ENCODE results near the gene TSG101. TPM values are rescaled to one million over a fixed set of nuclear protein-coding genes. Genes with fewer than 3 reads are reported as not detected.
A peak's percentile ranks its signal among the peaks of the same experiment; 100 is the strongest.

The TSG101 gene
- total and polyA plus RNA-seq, 2 experiments from 2014 or later = 78.6 to 105 TPM

DNA sequence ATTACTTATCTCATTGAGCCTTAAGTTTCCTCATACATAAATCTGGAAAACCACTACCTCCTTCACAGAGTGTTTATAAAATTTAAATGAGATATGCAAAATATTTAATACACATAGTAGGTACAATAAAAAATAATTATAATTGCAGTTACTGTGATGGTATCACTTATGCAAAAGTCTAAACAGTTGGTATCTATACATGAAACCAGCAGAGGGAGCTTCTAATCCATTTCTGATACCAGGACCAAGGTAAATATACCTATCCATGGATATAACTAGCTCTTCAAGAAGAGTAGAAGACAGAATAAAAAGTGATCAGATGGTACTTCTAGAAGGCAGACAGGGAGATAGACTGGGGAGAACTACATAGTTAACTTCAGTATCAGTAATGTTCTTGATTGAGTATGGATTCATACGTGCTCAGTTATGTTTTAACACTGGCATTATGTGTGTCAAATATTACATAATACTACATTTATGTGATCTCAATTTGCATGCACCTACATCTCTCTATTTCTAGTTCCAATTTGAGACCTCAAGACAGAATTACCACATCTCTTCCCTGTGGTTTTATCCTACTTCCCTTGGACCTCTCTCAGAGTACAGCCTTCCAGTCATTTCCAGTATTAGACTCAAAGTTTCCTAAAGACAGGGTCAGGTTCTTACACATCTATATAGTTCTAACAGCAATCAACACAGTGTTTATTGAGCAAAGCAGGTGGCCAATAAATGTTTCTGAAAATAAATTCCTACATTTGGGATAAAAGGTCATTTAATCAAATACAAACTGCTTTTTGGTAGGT lies 13.7 kb upstream of the TSG101 start:
- Histone ChIP-seq H2AFZ (no peak overlapping the region), H3K4me3 (no peak overlapping the region), H3K4me2 (no peak overlapping the region), H3K27ac (no peak overlapping the region), H3K36me3 (replicated peaks; ENCODE audit: insufficient read depth, low read depth) (no peaks in the 10 kb centered on the region), H3K9me2 (replicated peaks; ENCODE audit: insufficient read depth) (no peaks in the 10 kb centered on the region), H3K79me2 (no peaks in the 10 kb centered on the region), H4K20me1 (ENCODE audit: insufficient read depth, poor library complexity, severe bottlenecking) (no peaks in the 10 kb centered on the region), H3K9me3 (ENCODE audit: low read depth) (no peaks in the 10 kb centered on the region), H3K4me1 (ENCODE audit: insufficient read depth) (no peaks in the 10 kb centered on the region), H3K27me3 (no peaks in the 10 kb centered on the region)
- DNase-seq (ENCODE audit: low spot score) = peak; percentile 53
- 94% methylated on average over 1 of the region's 1 CpG for WGBS (ENCODE audit: low lambda C conversion rate, missing lambda C conversion rate)
- TF ChIP-seq, protein P1, sequence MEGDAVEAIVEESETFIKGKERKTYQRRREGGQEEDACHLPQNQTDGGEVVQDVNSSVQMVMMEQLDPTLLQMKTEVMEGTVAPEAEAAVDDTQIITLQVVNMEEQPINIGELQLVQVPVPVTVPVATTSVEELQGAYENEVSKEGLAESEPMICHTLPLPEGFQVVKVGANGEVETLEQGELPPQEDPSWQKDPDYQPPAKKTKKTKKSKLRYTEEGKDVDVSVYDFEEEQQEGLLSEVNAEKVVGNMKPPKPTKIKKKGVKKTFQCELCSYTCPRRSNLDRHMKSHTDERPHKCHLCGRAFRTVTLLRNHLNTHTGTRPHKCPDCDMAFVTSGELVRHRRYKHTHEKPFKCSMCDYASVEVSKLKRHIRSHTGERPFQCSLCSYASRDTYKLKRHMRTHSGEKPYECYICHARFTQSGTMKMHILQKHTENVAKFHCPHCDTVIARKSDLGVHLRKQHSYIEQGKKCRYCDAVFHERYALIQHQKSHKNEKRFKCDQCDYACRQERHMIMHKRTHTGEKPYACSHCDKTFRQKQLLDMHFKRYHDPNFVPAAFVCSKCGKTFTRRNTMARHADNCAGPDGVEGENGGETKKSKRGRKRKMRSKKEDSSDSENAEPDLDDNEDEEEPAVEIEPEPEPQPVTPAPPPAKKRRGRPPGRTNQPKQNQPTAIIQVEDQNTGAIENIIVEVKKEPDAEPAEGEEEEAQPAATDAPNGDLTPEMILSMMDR (IDR thresholded peaks at IDR 0.05; ENCODE audit: poor library complexity) = peak; percentile 59
- no peak for TF ChIP-seq EZH2 (IDR thresholded peaks at IDR 0.05; ENCODE audit: borderline replicate concordance)

- Histone ChIP-seq H4K20me1 (ENCODE audit: insufficient read depth, poor library complexity, severe bottlenecking) (no peaks in the 10 kb centered on the region), H3K4me3 (no peak overlapping the region), H3K4me1 (ENCODE audit: insufficient read depth) (no peaks in the 10 kb centered on the region), H3K27ac (no peak overlapping the region), H3K4me2 (no peak overlapping the region), H3K9me3 (ENCODE audit: low read depth) (no peaks in the 10 kb centered on the region), H2AFZ (no peak overlapping the region), H3K9me2 (replicated peaks; ENCODE audit: insufficient read depth) (no peaks in the 10 kb centered on the region), H3K27me3 (no peaks in the 10 kb centered on the region), H3K36me3 (replicated peaks; ENCODE audit: insufficient read depth, low read depth) (no peaks in the 10 kb centered on the region), H3K79me2 (no peaks in the 10 kb centered on the region)
- TF ChIP-seq, protein P1 (IDR thresholded peaks at IDR 0.05; ENCODE audit: poor library complexity) = no peak
- TF ChIP-seq EZH2phosphoT487 (IDR thresholded peaks at IDR 0.05; ENCODE audit: low read depth, severe bottlenecking, unreplicated experiment) (no peak), EZH2 (IDR thresholded peaks at IDR 0.05; ENCODE audit: borderline replicate concordance) (no peak)
- peak; percentile 5 for DNase-seq (ENCODE audit: low spot score)
- WGBS (ENCODE audit: low lambda C conversion rate, missing lambda C conversion rate) = 70% methylated on average over 1 of the region's 1 CpG
Observed at GRCh38 chr11:18536209-18536608, 9.5 kb upstream of the TSG101 start.

DNA sequence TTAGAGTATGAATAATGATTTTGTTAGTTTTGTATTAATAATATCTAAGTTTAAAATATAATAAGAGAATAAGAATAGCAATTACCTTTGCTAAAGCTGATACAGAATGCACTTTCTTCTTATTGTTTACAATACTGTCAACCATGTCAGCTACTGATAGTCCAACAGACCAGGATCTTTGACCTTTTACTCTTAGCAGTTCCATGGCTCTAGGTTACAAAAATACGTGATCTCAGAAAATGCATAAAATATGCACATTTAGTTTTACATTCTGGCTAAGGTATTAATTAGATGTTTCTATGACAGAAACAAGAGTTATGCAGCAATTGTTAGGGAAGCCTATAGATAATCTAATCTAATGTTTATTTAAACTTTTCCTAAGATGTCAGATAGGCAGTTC lies 7.5 kb upstream of the TSG101 start:
- H3K4me3 ChIP-seq = no peak overlapping the region
- H3K79me2 ChIP-seq = no peaks in the 10 kb centered on the region
- no peak overlapping the region for H3K4me2 ChIP-seq
- H3K27ac ChIP-seq = no peak overlapping the region
- no peaks in the 10 kb centered on the region for H4K20me1 ChIP-seq (ENCODE audit: insufficient read depth, poor library complexity, severe bottlenecking)
- no peaks in the 10 kb centered on the region for H3K4me1 ChIP-seq (ENCODE audit: insufficient read depth)
- TF ChIP-seq EZH2 (IDR thresholded peaks at IDR 0.05; ENCODE audit: borderline replicate concordance) (no peak), EZH2phosphoT487 (IDR thresholded peaks at IDR 0.05; ENCODE audit: low read depth, severe bottlenecking, unreplicated experiment) (no peak)
- TF ChIP-seq, protein P1 (IDR thresholded peaks at IDR 0.05; ENCODE audit: poor library complexity) = no peak
- H3K36me3 ChIP-seq (replicated peaks; ENCODE audit: insufficient read depth, low read depth) = no peaks in the 10 kb centered on the region
- 81% methylated on average over 1 of the region's 1 CpG for WGBS (ENCODE audit: low lambda C conversion rate, missing lambda C conversion rate)
- no peaks in the 10 kb centered on the region for H3K9me2 ChIP-seq (replicated peaks; ENCODE audit: insufficient read depth)
- H3K27me3 ChIP-seq = no peaks in the 10 kb centered on the region
- no peak for DNase-seq (ENCODE audit: low spot score)
- no peak overlapping the region for H2AFZ ChIP-seq
- no peaks in the 10 kb centered on the region for H3K9me3 ChIP-seq (ENCODE audit: low read depth)
